Kidney epithelial cell (primary cell): ENCODE results near the gene MFAP2. TPM values are rescaled to one million over a fixed set of nuclear protein-coding genes. Genes with fewer than 3 reads are reported as not detected.
A peak's percentile ranks its signal among the peaks of the same experiment; 100 is the strongest.

Experiments used
- DNase-seq: peaks from one replicate; pipeline ENCODE4 v3.0.0-alpha.2; 2010; ENCODE audit warnings: low read depth
- H3K27me3 ChIP-seq: 2 replicates; pipeline ENCODE4 v1.6.0; 2011; ENCODE audit warnings: low read length; ENCODE audit not compliant: control insufficient read depth, insufficient read depth
- H3K36me3 ChIP-seq: 2 replicates; pipeline ENCODE4 v1.5.1; 2011; ENCODE audit warnings: low read length; ENCODE audit not compliant: control insufficient read depth, insufficient read depth
- H3K4me3 ChIP-seq: 2 replicates; pipeline ENCODE4 v1.5.1; 2011; ENCODE audit warnings: low read depth, mild to moderate bottlenecking, control low read depth, low read length
- total RNA-seq: library from RNA; depleted of rRNA; stranded (reverse); fragments of >200 nt; gene quantifications from 2 replicates; pipeline ENCODE4 v1.2.3, GENCODE V29; 2015
- TF ChIP-seq, protein P1 (sequence below): IDR thresholded peaks from 2 replicates; pipeline ENCODE4 v1.5.1; 2011; ENCODE audit warnings: mild to moderate bottlenecking, moderate library complexity, low read length, control low read depth, inconsistent platforms; ENCODE audit not compliant: insufficient read depth, poor library complexity, severe bottlenecking

The MFAP2 gene
- total RNA-seq, 1 donor from 2014 or later: 58.2 TPM

DNA sequence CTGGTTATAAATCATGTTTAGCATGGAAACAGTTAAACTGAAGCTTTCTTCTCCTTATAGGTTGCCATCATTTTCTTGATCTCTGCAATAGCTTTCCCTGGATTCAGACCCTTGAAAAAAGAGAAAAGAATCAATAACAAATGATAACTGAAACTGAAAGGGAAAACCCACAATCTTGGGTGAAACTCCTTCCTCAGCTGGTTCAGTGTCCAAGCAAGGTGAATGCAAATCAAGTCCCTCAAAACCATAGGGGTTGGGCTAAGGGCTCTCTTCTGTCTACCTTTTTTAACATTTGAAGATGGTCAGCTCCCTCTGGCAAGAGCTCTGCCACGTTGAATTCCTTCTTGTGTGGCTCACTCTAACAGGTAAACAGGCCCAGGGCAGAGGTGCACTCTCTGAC is 38.4 kb upstream of the MFAP2 start:
- Histone ChIP-seq H3K36me3 (peaks cover 5% of the 10 kb centered on the region), H3K27me3 (no peaks in the 10 kb centered on the region), H3K4me3 (no peak overlapping the region)
- no peak for DNase-seq
- TF ChIP-seq, protein P1, sequence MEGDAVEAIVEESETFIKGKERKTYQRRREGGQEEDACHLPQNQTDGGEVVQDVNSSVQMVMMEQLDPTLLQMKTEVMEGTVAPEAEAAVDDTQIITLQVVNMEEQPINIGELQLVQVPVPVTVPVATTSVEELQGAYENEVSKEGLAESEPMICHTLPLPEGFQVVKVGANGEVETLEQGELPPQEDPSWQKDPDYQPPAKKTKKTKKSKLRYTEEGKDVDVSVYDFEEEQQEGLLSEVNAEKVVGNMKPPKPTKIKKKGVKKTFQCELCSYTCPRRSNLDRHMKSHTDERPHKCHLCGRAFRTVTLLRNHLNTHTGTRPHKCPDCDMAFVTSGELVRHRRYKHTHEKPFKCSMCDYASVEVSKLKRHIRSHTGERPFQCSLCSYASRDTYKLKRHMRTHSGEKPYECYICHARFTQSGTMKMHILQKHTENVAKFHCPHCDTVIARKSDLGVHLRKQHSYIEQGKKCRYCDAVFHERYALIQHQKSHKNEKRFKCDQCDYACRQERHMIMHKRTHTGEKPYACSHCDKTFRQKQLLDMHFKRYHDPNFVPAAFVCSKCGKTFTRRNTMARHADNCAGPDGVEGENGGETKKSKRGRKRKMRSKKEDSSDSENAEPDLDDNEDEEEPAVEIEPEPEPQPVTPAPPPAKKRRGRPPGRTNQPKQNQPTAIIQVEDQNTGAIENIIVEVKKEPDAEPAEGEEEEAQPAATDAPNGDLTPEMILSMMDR: no peak

DNA sequence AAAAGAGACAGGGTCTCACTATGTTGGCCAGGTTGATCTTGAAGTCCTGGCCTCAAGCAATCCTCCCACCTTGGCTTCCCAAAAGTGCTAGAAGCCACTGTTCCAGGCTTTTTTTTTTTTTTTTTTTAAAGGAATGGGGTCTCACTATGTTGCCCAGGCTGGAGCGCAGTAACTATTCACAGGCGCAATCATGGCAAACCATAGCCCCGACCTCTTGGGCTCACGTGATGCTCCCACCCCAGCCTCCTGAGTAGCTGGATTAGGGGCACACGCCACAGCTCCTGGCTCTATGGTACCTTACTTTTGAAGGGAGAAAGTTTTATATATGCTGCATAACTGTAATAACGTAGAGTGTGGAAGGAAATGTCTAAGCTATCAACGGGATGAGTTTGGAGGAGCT is 37.0 kb upstream of the MFAP2 start:
- Histone ChIP-seq H3K27me3 (no peaks in the 10 kb centered on the region), H3K4me3 (no peak overlapping the region), H3K36me3 (peaks cover 5% of the 10 kb centered on the region)
- TF ChIP-seq, protein P1: no peak
- DNase-seq: no peak

DNA sequence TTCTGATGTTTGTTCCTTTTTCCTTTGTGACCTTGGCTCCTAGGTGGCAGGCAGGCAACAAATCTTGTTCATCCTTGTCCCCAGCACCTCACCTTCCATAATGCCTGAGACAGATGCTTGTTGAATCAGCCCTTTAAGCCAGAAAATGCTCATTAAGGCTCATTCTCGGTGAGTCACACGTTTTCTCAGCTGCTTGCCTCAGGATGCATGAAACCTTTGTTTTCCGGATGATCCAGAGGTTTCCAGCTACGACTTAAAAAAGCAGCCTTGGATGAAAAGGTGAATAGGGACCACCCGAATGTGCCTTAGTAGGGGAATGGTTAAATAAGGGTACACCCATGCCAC is 35.9 kb upstream of the MFAP2 start:
- H3K4me3 ChIP-seq: no peak overlapping the region
- TF ChIP-seq, protein P1: no peak
- no peaks in the 10 kb centered on the region for H3K27me3 ChIP-seq
- peaks cover 3% of the 10 kb centered on the region for H3K36me3 ChIP-seq
- DNase-seq: peak; percentile 71

DNA sequence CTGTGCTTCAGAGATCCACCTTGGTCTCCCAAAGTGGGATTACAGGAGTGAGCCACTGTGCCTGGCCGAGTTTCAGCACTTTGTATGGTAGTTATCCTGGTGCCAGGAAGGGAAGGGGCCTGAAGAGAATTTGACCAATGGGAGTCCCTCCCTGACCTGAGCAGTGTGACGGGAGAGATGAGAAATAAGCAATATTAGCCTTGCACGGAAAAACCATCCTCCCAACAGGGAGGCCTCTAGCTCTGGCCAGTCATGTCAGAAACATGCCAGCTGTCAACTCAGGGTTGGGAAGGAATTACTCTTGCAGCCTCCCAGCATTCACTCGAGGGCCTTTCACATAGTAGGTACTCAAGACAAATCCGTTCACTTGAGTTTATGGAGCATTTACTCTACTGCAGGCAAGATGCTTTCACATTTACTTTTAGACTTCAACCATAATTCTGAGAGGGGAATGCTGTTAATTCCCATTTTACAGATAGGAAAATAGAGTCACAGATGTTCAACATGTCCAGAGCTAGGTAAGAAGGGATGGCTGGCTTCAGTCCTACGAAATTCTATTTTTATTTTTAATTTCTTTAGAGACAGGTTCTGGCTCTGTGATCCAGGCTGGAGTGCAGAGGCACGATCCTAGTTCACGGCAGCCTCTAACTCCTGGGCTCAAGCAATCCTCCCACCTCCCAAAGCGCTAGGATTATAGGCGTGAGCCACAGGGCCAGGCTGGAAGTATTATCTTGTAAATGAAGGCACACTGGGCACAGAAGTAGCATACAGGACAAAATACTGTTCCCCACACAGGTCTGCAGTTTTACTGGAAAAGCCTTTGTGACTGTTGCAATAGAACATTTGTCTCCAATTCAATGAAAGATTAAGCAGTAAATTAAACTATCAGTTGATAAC is 34.5 kb upstream of the MFAP2 start:
- no peak for DNase-seq

DNA sequence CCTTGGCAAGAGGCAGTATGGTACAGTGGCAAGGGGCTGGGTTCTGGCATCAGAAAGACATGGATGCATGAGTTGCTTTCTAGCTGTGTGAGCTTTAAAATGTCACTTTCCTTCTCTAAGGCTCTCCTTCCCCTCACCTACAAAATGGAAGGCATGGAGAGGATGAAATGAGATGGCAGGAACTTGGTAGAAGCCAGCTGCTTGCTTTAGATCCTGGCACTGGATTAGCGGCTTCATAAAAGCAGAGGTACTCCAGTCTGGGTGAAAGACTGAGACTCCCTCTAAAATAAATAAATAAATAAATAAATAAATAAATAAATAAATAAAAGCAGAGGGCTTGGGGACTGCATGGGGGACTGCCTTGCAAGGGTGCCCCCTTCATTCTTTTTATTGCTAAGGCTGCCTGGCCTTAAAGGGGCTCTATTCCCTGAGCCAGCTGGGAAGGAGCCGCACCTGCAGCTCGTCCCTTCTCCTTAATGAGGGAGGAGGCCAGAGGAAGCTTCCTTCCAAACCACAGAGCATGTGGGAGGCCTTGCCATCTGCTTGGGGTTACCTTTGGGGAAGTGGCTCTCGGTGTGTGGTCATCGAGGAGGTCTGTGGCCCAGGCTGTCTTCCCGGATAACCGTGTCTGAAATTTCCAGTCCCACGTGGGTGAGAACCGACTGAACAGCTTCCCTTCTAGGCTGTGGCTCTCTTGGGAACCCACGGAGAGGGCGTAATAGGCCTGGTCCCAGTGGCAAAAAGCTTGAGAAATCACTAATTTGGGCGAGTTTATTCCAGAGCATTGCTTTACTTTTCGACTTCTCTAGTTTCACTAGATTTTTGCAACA is 33.3 kb upstream of the MFAP2 start:
- no peak overlapping the region for H3K4me3 ChIP-seq
- no peaks in the 10 kb centered on the region for H3K27me3 ChIP-seq
- no peaks in the 10 kb centered on the region for H3K36me3 ChIP-seq
- DNase-seq: no peak
- TF ChIP-seq, protein P1: no peak

More for the DNA sequence above, 34.5 kb upstream of the MFAP2 start:
- no peak overlapping the region for H3K4me3 ChIP-seq
- H3K27me3 ChIP-seq: no peaks in the 10 kb centered on the region
- peaks cover under 1% of the 10 kb centered on the region for H3K36me3 ChIP-seq
- TF ChIP-seq, protein P1: no peak
